Limb (tissue), 2 donors: Measurements from ENCODE around the gene CYP2S1.
A peak's percentile ranks its signal among the peaks of the same experiment; 100 is the strongest.

ENCODE experiments used
- DNase-seq, 2 donors: peaks; one replicate each; pipeline ENCODE4 v3.0.0-alpha.2; 2016; ENCODE audit errors: extremely low spot score in 2 of 2

CYP2S1 gene

GRCh38 chr19:41195675-41196497, 2.9 kb downstream of the CYP2S1 start:
- DNase-seq: no peak

- no peak for DNase-seq
Observed at GRCh38 chr19:41198559-41198958, 5.5 kb downstream of the CYP2S1 start.

- no peak for DNase-seq
Observed at GRCh38 chr19:41203371-41203770, 10.4 kb downstream of the CYP2S1 start.

- peak; percentile 83 to 84 for DNase-seq
Observed at GRCh38 chr19:41204338-41204737, 11.3 kb downstream of the CYP2S1 start.

- DNase-seq: no peak
Observed at GRCh38 chr19:41205995-41206394, 13.0 kb downstream of the CYP2S1 start.

GRCh38 chr19:41206456-41206855, 13.4 kb downstream of the CYP2S1 start:
- DNase-seq: no peak

GRCh38 chr19:41206926-41207750, 14.1 kb downstream of the CYP2S1 start:
- DNase-seq: peak in 1 of 2 donors; percentile 54

GRCh38 chr19:41214161-41214560, 21.1 kb downstream of the CYP2S1 start:
- no peak for DNase-seq

- DNase-seq: no peak
Observed at GRCh38 chr19:41217741-41218140, 24.7 kb downstream of the CYP2S1 start.

GRCh38 chr19:41218249-41218614, 25.2 kb downstream of the CYP2S1 start:
- no peak for DNase-seq

- DNase-seq: peak; percentile 69 to 88
Observed at GRCh38 chr19:41218615-41219507, 25.8 kb downstream of the CYP2S1 start, which contains the start of gene AXL. Gene AXL, plus strand, starts transcription at chr19:41219223. Its CDS starts 170 bp downstream, at chr19:41219393.

- DNase-seq: no peak
Observed at GRCh38 chr19:41219924-41220567, 27.0 kb downstream of the CYP2S1 start.

- DNase-seq: no peak
Observed at GRCh38 chr19:41220811-41221210, 27.8 kb downstream of the CYP2S1 start.

- no peak for DNase-seq
Observed at GRCh38 chr19:41221514-41222205, 28.6 kb downstream of the CYP2S1 start.

- no peak for DNase-seq
Observed at GRCh38 chr19:41222240-41222639, 29.2 kb downstream of the CYP2S1 start.

- no peak for DNase-seq
Observed at GRCh38 chr19:41223431-41224234, 30.6 kb downstream of the CYP2S1 start.

- no peak for DNase-seq
Observed at GRCh38 chr19:41224632-41225031, 31.6 kb downstream of the CYP2S1 start.

- DNase-seq: peak in 1 of 2 donors; percentile 88
Observed at GRCh38 chr19:41225238-41226052, 32.4 kb downstream of the CYP2S1 start.
